RWPE2 (cell line): ENCODE data around the gene UPF2.

Experiments
- ATAC-seq: fragments of 200-7000 bp; cut with Tn5 transposase; 3 replicates; pipeline ENCODE4 v1.9.1; 2021; ENCODE audit warnings: low read depth
- DNase-seq: peaks from one replicate; pipeline ENCODE4 v3.0.0-alpha.2; 2020; ENCODE audit warnings: low spot score
- H3K27ac ChIP-seq: fragments of 450-650 bp; 2 replicates; pipeline ENCODE4 v1.5.1; 2017; ENCODE audit warnings: mild to moderate bottlenecking; ENCODE audit not compliant: poor library complexity, severe bottlenecking
- H3K27me3 ChIP-seq: fragments of 250-450 bp; sonication (Bioruptor Pico); 2 replicates; pipeline ENCODE4 v1.5.1; 2021; ENCODE audit warnings: mild to moderate bottlenecking, moderate library complexity; ENCODE audit not compliant: insufficient read depth, poor library complexity, severe bottlenecking
- H3K36me3 ChIP-seq: fragments of 250-450 bp; sonication (Bioruptor Pico); 2 replicates; pipeline ENCODE4 v1.5.1; 2020; ENCODE audit warnings: low read depth, mild to moderate bottlenecking, moderate library complexity
- H3K4me1 ChIP-seq: fragments of 250-450 bp; sonication (Bioruptor Pico); 2 replicates; pipeline ENCODE4 v1.5.1; 2021; ENCODE audit warnings: mild to moderate bottlenecking, moderate library complexity; ENCODE audit not compliant: insufficient read depth, poor library complexity, severe bottlenecking
- H3K4me3 ChIP-seq: fragments of 250-450 bp; sonication (Bioruptor Pico); 2 replicates; pipeline ENCODE4 v1.5.1; 2021; ENCODE audit warnings: mild to moderate bottlenecking, moderate library complexity; ENCODE audit not compliant: severe bottlenecking
- H3K9me3 ChIP-seq: fragments of 250-450 bp; sonication (Bioruptor Pico); 2 replicates; pipeline ENCODE4 v1.5.1; 2021; ENCODE audit warnings: mild to moderate bottlenecking, moderate library complexity; ENCODE audit not compliant: severe bottlenecking
- CTCF ChIP-seq: fragments of 450-650 bp; IDR thresholded peaks from one replicate; pipeline ENCODE4 v1.5.1; 2017; ENCODE audit warnings: mild to moderate bottlenecking, moderate library complexity; ENCODE audit not compliant: poor library complexity, severe bottlenecking

The UPF2 gene

GRCh38 chr10:11934262-11934661 is 108.3 kb downstream of the UPF2 start:
- Histone ChIP-seq H3K36me3 (peaks cover 75% of the 10 kb centered on the region), H3K27me3 (no peaks in the 10 kb centered on the region), H3K4me3 (no peak overlapping the region), H3K27ac (peak overlapping the region; percentile 4), H3K9me3 (no peaks in the 10 kb centered on the region), H3K4me1 (no peaks in the 10 kb centered on the region)
- no peak for TF ChIP-seq CTCF
- DNase-seq, result no peak
- ATAC-seq, result no peak; the same call in 2 of the 3 replicates

- Histone ChIP-seq H3K36me3 (peaks cover 81% of the 10 kb centered on the region), H3K4me3 (no peak overlapping the region), H3K27me3 (no peaks in the 10 kb centered on the region), H3K27ac (peak overlapping the region; percentile 4), H3K4me1 (no peaks in the 10 kb centered on the region), H3K9me3 (no peaks in the 10 kb centered on the region)
- no peak for ATAC-seq
- no peak for TF ChIP-seq CTCF
- no peak for DNase-seq
Measured at GRCh38 chr10:11933577-11934223, 108.9 kb downstream of the UPF2 start.

- peaks cover 85% of the 10 kb centered on the region for H3K36me3 ChIP-seq
- no peak for TF ChIP-seq CTCF
- ATAC-seq, result no peak
Measured at GRCh38 chr10:11931038-11931437, 111.6 kb downstream of the UPF2 start.

GRCh38 chr10:11930312-11930978 is 112.2 kb downstream of the UPF2 start:
- Histone ChIP-seq H3K36me3 (peaks cover 87% of the 10 kb centered on the region), H3K4me1 (no peaks in the 10 kb centered on the region), H3K9me3 (no peaks in the 10 kb centered on the region), H3K4me3 (no peak overlapping the region), H3K27me3 (no peaks in the 10 kb centered on the region), H3K27ac (no peak overlapping the region)
- no peak for TF ChIP-seq CTCF
- ATAC-seq (no peak), DNase-seq (no peak)

More at GRCh38 chr10:11931038-11931437, 111.6 kb downstream of the UPF2 start:
- no peak overlapping the region for H3K4me3 ChIP-seq
- no peaks in the 10 kb centered on the region for H3K9me3 ChIP-seq
- no peaks in the 10 kb centered on the region for H3K27me3 ChIP-seq
- no peak overlapping the region for H3K27ac ChIP-seq
- DNase-seq, result no peak
- H3K4me1 ChIP-seq, result no peaks in the 10 kb centered on the region

- no peak overlapping the region for H3K27ac ChIP-seq
- DNase-seq (no peak), ATAC-seq (no peak)
- H3K36me3 ChIP-seq, result peaks cover 89% of the 10 kb centered on the region
- no peak for TF ChIP-seq CTCF
- no peaks in the 10 kb centered on the region for H3K27me3 ChIP-seq
- no peaks in the 10 kb centered on the region for H3K9me3 ChIP-seq
- no peak overlapping the region for H3K4me3 ChIP-seq
- no peaks in the 10 kb centered on the region for H3K4me1 ChIP-seq
Measured at GRCh38 chr10:11927746-11928145, 114.9 kb downstream of the UPF2 start.
